Measurements from ENCODE around the gene CAPN2.

DNA sequence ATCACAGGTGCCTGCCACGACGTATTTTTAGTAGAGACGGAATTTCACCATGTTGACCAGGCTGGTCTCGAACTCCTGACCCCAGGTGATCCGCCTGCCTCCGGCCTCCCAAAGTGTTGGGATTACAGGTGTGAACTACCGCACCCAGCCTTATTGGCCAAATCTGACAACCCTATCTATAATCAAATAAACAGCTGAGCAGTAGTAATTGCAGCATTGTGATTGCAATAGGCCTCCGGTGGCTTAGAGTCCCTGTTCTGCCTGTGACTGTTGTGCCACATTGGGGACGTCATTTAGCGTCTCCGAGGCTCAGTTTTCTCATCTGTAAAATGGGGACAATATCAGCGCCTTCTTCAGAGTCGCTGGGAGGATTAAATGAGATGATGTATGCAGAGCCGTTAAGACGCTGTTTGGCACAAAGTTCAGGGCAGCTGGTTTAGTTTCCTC lies 569 bp upstream of the CAPN2 start:
- TF ChIP-seq CTCF (IDR thresholded peaks at IDR 0.05) (no peak), POLR2A (IDR thresholded peaks at IDR 0.05) (no peak)

Measured in testis (tissue), 2 donors.